Panc1 (cell line): ENCODE data around the gene MAT2B. TPM values are rescaled to one million over a fixed set of nuclear protein-coding genes. Genes with fewer than 3 reads are reported as not detected.

Experiments
- ATAC-seq: fragments of 200-7000 bp; cut with Tn5 transposase; 2 replicates; pipeline ENCODE4 v1.9.1; 2020; ENCODE audit warnings: mild to moderate bottlenecking, moderate library complexity
- BruUV-seq: library from RNA; stranded (reverse); fragments of 400-500 nt; replicated peaks from 2 replicates; lab custom pipeline; 2021; lab: Mats Ljungman, UMichigan
- CTCF ChIA-PET: fragments of 300-600 bp; sonication (Branson Sonifier 250); formaldehyde crosslinking; loops from one replicate; lab custom pipeline; 2022; ENCODE audit warnings: antibody characterized with exemption; lab: Charles Lee
- POLR2A ChIA-PET: fragments of 300-600 bp; sonication (Branson Sonifier 250); formaldehyde crosslinking; loops from one replicate; lab custom pipeline; 2022; ENCODE audit warnings: antibody characterized with exemption; lab: Charles Lee
- DNase-seq: peaks from one replicate; pipeline ENCODE4 v3.0.0-alpha.2; 2010; ENCODE audit warnings: low read depth, low spot score
- H3K27ac ChIP-seq: 2 replicates; pipeline ENCODE4 v1.5.1; 2011; ENCODE audit warnings: mild to moderate bottlenecking, low read length, inconsistent platforms
- H3K27me3 ChIP-seq: fragments of 200-500 bp; sonication (Bioruptor generic); 2 replicates; pipeline ENCODE4 v1.6.0; 2014; ENCODE audit warnings: low read length, inconsistent platforms; ENCODE audit not compliant: control insufficient read depth, insufficient read depth
- H3K36me3 ChIP-seq: fragments of 200-500 bp; sonication (Bioruptor generic); 2 replicates; pipeline ENCODE4 v1.5.1; 2014; ENCODE audit warnings: inconsistent platforms, mild to moderate bottlenecking, low read length, moderate library complexity; ENCODE audit not compliant: control insufficient read depth, insufficient read depth
- H3K4me1 ChIP-seq: 2 replicates; pipeline ENCODE4 v1.5.1; 2011; ENCODE audit warnings: inconsistent platforms, mild to moderate bottlenecking, low read length, moderate library complexity; ENCODE audit not compliant: control insufficient read depth, insufficient read depth
- H3K4me3 ChIP-seq, 2 experiments: 2 replicates each; pipeline ENCODE4 v1.5.1; 2011 to 2012; ENCODE audit warnings: low read depth in 2 of 2, low read length in 2 of 2, mild to moderate bottlenecking in 2 of 2, inconsistent platforms in 1 of 2, moderate library complexity in 1 of 2
- H3K9me3 ChIP-seq: fragments of 200-500 bp; sonication (Bioruptor generic); 2 replicates; pipeline ENCODE4 v1.5.1; 2014; ENCODE audit warnings: low read depth, mild to moderate bottlenecking, inconsistent platforms, low read length, moderate library complexity; ENCODE audit not compliant: control insufficient read depth, insufficient read depth
- CTCF ChIP-seq: fragments of 450-650 bp; IDR thresholded peaks from 2 replicates; pipeline ENCODE4 v1.5.1; 2017; ENCODE audit warnings: mild to moderate bottlenecking
- POLR2AphosphoS5 ChIP-seq: IDR thresholded peaks from 2 replicates; pipeline ENCODE4 v1.6.1; 2012; ENCODE audit warnings: mild to moderate bottlenecking, low read depth, low read length, moderate library complexity
- REST ChIP-seq, 2 experiments: IDR thresholded peaks; 2 replicates each; pipeline ENCODE4 v1.6.1; 2011 to 2012; ENCODE audit warnings: low read depth in 2 of 2, control low read depth in 1 of 2, low read length in 1 of 2, mild to moderate bottlenecking in 1 of 2, moderate library complexity in 1 of 2; ENCODE audit not compliant: insufficient read depth in 1 of 2
- SIN3A ChIP-seq: IDR thresholded peaks from 2 replicates; pipeline ENCODE4 v1.6.1; 2012; ENCODE audit warnings: low read depth, mild to moderate bottlenecking, low read length, moderate library complexity, borderline replicate concordance; ENCODE audit not compliant: insufficient read depth
- TCF7L2 ChIP-seq: IDR thresholded peaks from 2 replicates; pipeline ENCODE4 v1.6.1; 2011; ENCODE audit warnings: mild to moderate bottlenecking, low read depth, low read length, inconsistent platforms
- in situ Hi-C: cut with HindIII; loops from 2 replicates; pipeline ENCODE4 v1.10.0; 2016; ENCODE audit warnings: low sequenced_read_pairs, low pct_unique_long_range_greater_than_20kb
- intact Hi-C: fragments of 100-400 bp; cut with micrococcal nuclease; formaldehyde crosslinking; loops from one replicate; pipeline ENCODE4 v1.10.0; 2022; ENCODE audit not compliant: unreplicated experiment
- total RNA-seq: library from RNA; stranded (reverse); gene quantifications from one replicate; pipeline ENCODE4 v1.2.1, GENCODE V29; 2021; ENCODE audit not compliant: unreplicated experiment

The MAT2B gene
- total RNA-seq, 1 experiment from 2014 or later, result 52.1 TPM

GRCh38 chr5:163544041-163544440, 38.6 kb downstream of the MAT2B start:
- Histone ChIP-seq H3K27ac (no peak overlapping the region), H3K9me3 (no peaks in the 10 kb centered on the region), H3K36me3 (no peaks in the 10 kb centered on the region), H3K4me1 (no peaks in the 10 kb centered on the region), H3K27me3 (peaks cover 16% of the 10 kb centered on the region), H3K4me3 (no peak overlapping the region)
- ChIA-PET POLR2A (no interaction called here), CTCF (no interaction called here)
- ATAC-seq (no peak), DNase-seq (no peak)
- no TSS peak for BruUV-seq
- TF ChIP-seq CTCF, result no peak
- TF ChIP-seq TCF7L2, result no peak
- no peak for TF ChIP-seq POLR2AphosphoS5
- no peak for TF ChIP-seq REST (IDR thresholded peaks at IDR 0.05; ENCODE audit: insufficient read depth in 1 of 2, low read depth in 2 of 2, low read length in 1 of 2)
- no peak for TF ChIP-seq SIN3A
- intact Hi-C loops (no loop called here), in situ Hi-C loops (no loop called here)

- no TSS peak for BruUV-seq
- intact Hi-C loops, result no loop called here
- Histone ChIP-seq H3K36me3 (no peaks in the 10 kb centered on the region), H3K4me1 (no peaks in the 10 kb centered on the region), H3K27me3 (peaks cover 16% of the 10 kb centered on the region), H3K27ac (no peak overlapping the region), H3K9me3 (no peaks in the 10 kb centered on the region), H3K4me3 (no peak overlapping the region)
- ATAC-seq (no peak), DNase-seq (no peak)
- ChIA-PET CTCF (no interaction called here), POLR2A (no interaction called here)
- in situ Hi-C loops, result no loop called here
- no peak for TF ChIP-seq CTCF
- no peak for TF ChIP-seq SIN3A
- TF ChIP-seq TCF7L2, result no peak
- no peak for TF ChIP-seq POLR2AphosphoS5
- TF ChIP-seq REST (IDR thresholded peaks at IDR 0.05; ENCODE audit: insufficient read depth in 1 of 2, low read depth in 2 of 2, low read length in 1 of 2), result no peak
These were observed 39.4 kb downstream of the MAT2B start for GRCh38 chr5:163544836-163545235.
